H9 (cell line): Measurements from ENCODE around the gene PALD1. TPM values are rescaled to one million over a fixed set of nuclear protein-coding genes. Genes with fewer than 3 reads are reported as not detected.

Source experiments
- DNase-seq: peaks from one replicate; pipeline ENCODE4 v3.0.0-alpha.2; 2017
- H2AFZ ChIP-seq: one replicate; pipeline ENCODE4 v1.6.1; 2013; ENCODE audit warnings: mild to moderate bottlenecking, low read length, control low read depth, moderate library complexity
- H2AK5ac ChIP-seq: 2 replicates; pipeline ENCODE4 v1.6.1; 2013; ENCODE audit warnings: low read length, control low read depth, mixed read lengths; ENCODE audit not compliant: insufficient read length
- H2BK120ac ChIP-seq: one replicate; pipeline ENCODE4 v1.6.1; 2013; ENCODE audit warnings: low read depth, mild to moderate bottlenecking, low read length, control low read depth, inconsistent platforms; ENCODE audit not compliant: poor library complexity, severe bottlenecking
- H2BK12ac ChIP-seq: 2 replicates; pipeline ENCODE4 v1.6.1; 2013; ENCODE audit warnings: low read length, control low read depth, mixed read lengths, low read depth; ENCODE audit not compliant: insufficient read length
- H2BK15ac ChIP-seq: 2 replicates; pipeline ENCODE4 v1.6.1; 2013; ENCODE audit warnings: low read depth, low read length, control low read depth
- H2BK20ac ChIP-seq: one replicate; pipeline ENCODE4 v1.6.1; 2013; ENCODE audit warnings: low read depth, mild to moderate bottlenecking, low read length, control low read depth, inconsistent platforms; ENCODE audit not compliant: poor library complexity, severe bottlenecking
- H2BK5ac ChIP-seq: 2 replicates; pipeline ENCODE4 v1.6.1; 2013; ENCODE audit warnings: low read length, control low read depth, mixed read lengths; ENCODE audit not compliant: insufficient read length
- H3K14ac ChIP-seq: 2 replicates; pipeline ENCODE4 v1.6.1; 2013; ENCODE audit warnings: low read length, control low read depth; ENCODE audit not compliant: insufficient read depth
- H3K18ac ChIP-seq: 2 replicates; pipeline ENCODE4 v1.6.1; 2013; ENCODE audit warnings: low read depth, mild to moderate bottlenecking, mixed read lengths, low read length, control low read depth; ENCODE audit not compliant: insufficient read length
- H3K23ac ChIP-seq: 2 replicates; pipeline ENCODE4 v1.6.1; 2013; ENCODE audit warnings: low read length, control low read depth, mixed read lengths, low read depth; ENCODE audit not compliant: insufficient read length
- H3K23me2 ChIP-seq: 2 replicates; pipeline ENCODE4 v1.6.1; 2013; ENCODE audit warnings: low read depth, mild to moderate bottlenecking, mixed read lengths, low read length, control low read depth; ENCODE audit not compliant: insufficient read length, poor library complexity, severe bottlenecking
- H3K27ac ChIP-seq: 2 replicates; pipeline ENCODE4 v1.5.1; 2013; ENCODE audit warnings: low read length, control low read depth, mixed read lengths, low read depth; ENCODE audit not compliant: insufficient read length
- H3K27me3 ChIP-seq: 2 replicates; pipeline ENCODE4 v1.6.1; 2013; ENCODE audit warnings: low read length, control low read depth, inconsistent platforms; ENCODE audit not compliant: insufficient read depth
- H3K4ac ChIP-seq: 2 replicates; pipeline ENCODE4 v1.6.1; 2013; ENCODE audit warnings: low read depth, mild to moderate bottlenecking, control low read depth, inconsistent platforms, low read length, moderate library complexity
- H3K4me1 ChIP-seq: 2 replicates; pipeline ENCODE4 v1.6.1; 2013; ENCODE audit warnings: low read length, control low read depth, inconsistent platforms; ENCODE audit not compliant: insufficient read depth
- H3K4me2 ChIP-seq: 2 replicates; pipeline ENCODE4 v1.6.1; 2013; ENCODE audit warnings: low read length, control low read depth, mixed read lengths; ENCODE audit not compliant: insufficient read length, insufficient read depth
- H3K56ac ChIP-seq: 2 replicates; pipeline ENCODE4 v1.6.1; 2013; ENCODE audit warnings: low read depth, mild to moderate bottlenecking, mixed read lengths, low read length, control low read depth; ENCODE audit not compliant: insufficient read length
- H3K79me1 ChIP-seq: 2 replicates; pipeline ENCODE4 v1.6.1; 2013; ENCODE audit warnings: low read depth, mild to moderate bottlenecking, moderate library complexity, low read length, control low read depth, inconsistent platforms; ENCODE audit not compliant: insufficient read depth, poor library complexity, severe bottlenecking
- H3K79me2 ChIP-seq: 2 replicates; pipeline ENCODE4 v1.6.1; 2013; ENCODE audit warnings: low read length, control low read depth, inconsistent platforms; ENCODE audit not compliant: insufficient read depth
- H3K9ac ChIP-seq: 2 replicates; pipeline ENCODE4 v1.6.1; 2013; ENCODE audit warnings: low read length, control low read depth, mixed read lengths; ENCODE audit not compliant: insufficient read length; ENCODE audit errors: extremely low read depth
- H3K9me3 ChIP-seq: one replicate; pipeline ENCODE4 v1.6.1; 2013; ENCODE audit warnings: low read depth, low read length, inconsistent platforms; ENCODE audit not compliant: control insufficient read depth
- H3T11ph ChIP-seq: one replicate; pipeline ENCODE4 v1.6.1; 2013; ENCODE audit warnings: mild to moderate bottlenecking, low read length, control low read depth, inconsistent platforms
- H4K20me1 ChIP-seq: one replicate; pipeline ENCODE4 v1.6.1; 2013; ENCODE audit not compliant: control insufficient read depth, insufficient read length, insufficient read depth
- H4K5ac ChIP-seq: 2 replicates; pipeline ENCODE4 v1.6.1; 2013; ENCODE audit warnings: low read depth, mild to moderate bottlenecking, mixed read lengths, low read length, control low read depth; ENCODE audit not compliant: insufficient read length
- H4K8ac ChIP-seq: replicated peaks from 2 replicates; pipeline ENCODE4 v1.6.1; 2013; ENCODE audit warnings: low read length, control low read depth, mixed read lengths, low read depth; ENCODE audit not compliant: insufficient read length
- H4K91ac ChIP-seq: 2 replicates; pipeline ENCODE4 v1.6.1; 2013; ENCODE audit warnings: low read depth, mild to moderate bottlenecking, moderate library complexity, mixed read lengths, low read length, control low read depth; ENCODE audit not compliant: insufficient read length
- H3K27ac Mint-ChIP-seq, 3 experiments: 2 replicates in 2 of 3; 3 replicates in 1 of 3; pipeline ENCODE4 v1.8.0; 2020 to 2021; ENCODE audit warnings: mixed read lengths in 3 of 3, mild to moderate bottlenecking in 1 of 3, moderate library complexity in 1 of 3
- H3K27me3 Mint-ChIP-seq: 2 replicates; pipeline ENCODE4 v1.8.0; 2021; ENCODE audit warnings: low read depth, mild to moderate bottlenecking, moderate library complexity, mixed read lengths
- H3K36me3 Mint-ChIP-seq, 3 experiments: 2 replicates in 2 of 3; 3 replicates in 1 of 3; pipeline ENCODE4 v1.8.0; 2020 to 2021; ENCODE audit warnings: low read depth in 3 of 3, mixed read lengths in 3 of 3; ENCODE audit not compliant: insufficient read depth in 1 of 3
- H3K4me1 Mint-ChIP-seq, 2 experiments: 2 replicates each; pipeline ENCODE4 v1.8.0; 2020; ENCODE audit warnings: mixed read lengths in 2 of 2
- H3K4me3 Mint-ChIP-seq, 2 experiments: 2 replicates in 1 of 2; 3 replicates in 1 of 2; pipeline ENCODE4 v1.8.0; 2020 to 2021; ENCODE audit warnings: mild to moderate bottlenecking in 2 of 2, mixed read lengths in 2 of 2, moderate library complexity in 1 of 2
- H3K9me3 Mint-ChIP-seq, 2 experiments: 2 replicates in 1 of 2; 3 replicates in 1 of 2; pipeline ENCODE4 v1.8.0; 2020; ENCODE audit warnings: mild to moderate bottlenecking in 2 of 2, mixed read lengths in 2 of 2, moderate library complexity in 1 of 2
- WGBS: extraction: QIAGEN DNeasy Blood & Tissue Kit; methylation state at CpG from one replicate; pipeline ENCODE4 v1.1.7; 2013; ENCODE audit warnings: missing lambda C conversion rate, low lambda C conversion rate, mixed read lengths; ENCODE audit not compliant: insufficient read length; ENCODE audit errors: extremely low coverage; 5-methylcytosine and 5-hydroxymethylcytosine counted together
- total RNA-seq: library from RNA; stranded (reverse); gene quantifications from 2 replicates; pipeline ENCODE4 v1.2.1, GENCODE V29; 2021
- TF ChIP-seq, protein P1 (sequence below): fragments of 200-600 bp; sonication (generic); conservative IDR thresholded peaks from 3 replicates; pipeline ENCODE4 v1.8.0; 2021; ENCODE audit warnings: antibody characterized with exemption, mild to moderate bottlenecking

The PALD1 gene
- total RNA-seq, 1 experiment from 2014 or later = 21.1 TPM

DNA sequence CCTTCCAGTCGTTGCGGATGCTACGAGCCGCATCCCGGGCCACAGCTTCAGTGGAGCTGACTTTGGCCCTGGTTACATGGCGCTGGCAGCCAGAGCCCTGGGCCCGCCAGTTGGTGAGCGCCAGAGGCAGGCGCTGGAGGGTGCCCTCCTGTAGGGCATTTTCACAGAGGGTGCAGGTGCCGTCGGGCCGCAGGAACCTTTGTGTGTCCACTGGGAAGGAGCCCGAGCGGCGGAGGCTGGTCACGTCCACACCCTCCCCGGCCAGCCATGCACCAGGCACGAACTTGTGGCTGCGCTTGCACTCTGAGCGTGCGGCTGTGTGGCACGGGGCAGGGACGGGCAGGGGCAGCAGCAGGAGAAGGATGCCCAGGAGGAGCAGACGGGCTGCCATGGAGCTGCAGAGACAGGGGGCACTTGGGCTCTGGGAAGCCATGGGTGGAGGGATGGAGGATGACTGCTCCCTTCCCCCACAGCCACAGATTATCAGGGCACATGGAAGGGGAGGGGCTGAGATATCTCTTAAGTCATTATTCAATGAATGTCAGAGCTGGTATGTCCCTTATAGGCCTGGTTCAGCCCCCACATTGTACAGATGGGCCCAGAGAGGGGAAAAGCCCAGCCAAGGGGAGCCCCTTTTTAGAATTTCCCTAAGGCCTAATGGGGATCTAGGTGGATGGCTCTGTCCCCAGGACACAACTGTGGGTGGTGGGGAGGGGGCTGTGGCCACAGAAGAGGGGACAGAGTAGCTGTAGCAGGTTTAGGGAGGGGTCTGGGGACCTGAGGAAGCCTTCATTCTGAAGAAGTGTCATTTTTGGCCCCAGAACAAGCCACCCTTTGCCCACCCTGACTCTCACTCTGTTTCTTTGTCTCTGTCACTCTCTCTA lies 122.2 kb downstream of the PALD1 start:
- Histone ChIP-seq H2AK5ac (no peak overlapping the region), H4K8ac (no peak overlapping the region), H2BK120ac (no peak overlapping the region), H2AFZ (no peak overlapping the region), H3K4ac (no peak overlapping the region), H3K9ac (no peak overlapping the region), H2BK15ac (no peak overlapping the region), H4K5ac (no peak overlapping the region), H3T11ph (no peak overlapping the region), H3K18ac (no peak overlapping the region), H3K23me2 (no peaks in the 10 kb centered on the region), H3K56ac (no peak overlapping the region), H4K91ac (no peak overlapping the region), H3K79me2 (no peaks in the 10 kb centered on the region), H3K9me3 (no peaks in the 10 kb centered on the region), H2BK12ac (no peak overlapping the region), H3K27me3 (no peaks in the 10 kb centered on the region), H2BK5ac (no peak overlapping the region), H3K14ac (no peak overlapping the region; the same call in 1 of the 2 replicates), H2BK20ac (no peak overlapping the region), H3K27ac (no peak overlapping the region), H3K4me1 (no peaks in the 10 kb centered on the region), H3K23ac (no peak overlapping the region), H4K20me1 (peaks cover 3% of the 10 kb centered on the region), H3K4me2 (no peak overlapping the region), H3K79me1 (no peaks in the 10 kb centered on the region)
- TF ChIP-seq, protein P1, sequence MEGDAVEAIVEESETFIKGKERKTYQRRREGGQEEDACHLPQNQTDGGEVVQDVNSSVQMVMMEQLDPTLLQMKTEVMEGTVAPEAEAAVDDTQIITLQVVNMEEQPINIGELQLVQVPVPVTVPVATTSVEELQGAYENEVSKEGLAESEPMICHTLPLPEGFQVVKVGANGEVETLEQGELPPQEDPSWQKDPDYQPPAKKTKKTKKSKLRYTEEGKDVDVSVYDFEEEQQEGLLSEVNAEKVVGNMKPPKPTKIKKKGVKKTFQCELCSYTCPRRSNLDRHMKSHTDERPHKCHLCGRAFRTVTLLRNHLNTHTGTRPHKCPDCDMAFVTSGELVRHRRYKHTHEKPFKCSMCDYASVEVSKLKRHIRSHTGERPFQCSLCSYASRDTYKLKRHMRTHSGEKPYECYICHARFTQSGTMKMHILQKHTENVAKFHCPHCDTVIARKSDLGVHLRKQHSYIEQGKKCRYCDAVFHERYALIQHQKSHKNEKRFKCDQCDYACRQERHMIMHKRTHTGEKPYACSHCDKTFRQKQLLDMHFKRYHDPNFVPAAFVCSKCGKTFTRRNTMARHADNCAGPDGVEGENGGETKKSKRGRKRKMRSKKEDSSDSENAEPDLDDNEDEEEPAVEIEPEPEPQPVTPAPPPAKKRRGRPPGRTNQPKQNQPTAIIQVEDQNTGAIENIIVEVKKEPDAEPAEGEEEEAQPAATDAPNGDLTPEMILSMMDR = no peak
- peaks cover 0 to 1% of the 10 kb centered on the region in 2 experiments; a peak in 1 of 5 replicates for H3K9me3 Mint-ChIP-seq
- no peak overlapping the region for H3K27ac Mint-ChIP-seq
- DNase-seq = no peak
- no peak overlapping the region for H3K4me3 Mint-ChIP-seq
- no peaks in the 10 kb centered on the region; a peak in 1 of 7 replicates for H3K36me3 Mint-ChIP-seq
- WGBS = no CpG with 5 or more reads among the region's 24 CpGs
- H3K4me1 Mint-ChIP-seq = peaks cover 3 to 18% of the 10 kb centered on the region in 2 experiments; a peak in 2 of 4 replicates
- H3K27me3 Mint-ChIP-seq = no peaks in the 10 kb centered on the region
